Fibroblast of skin of scalp (primary cell): ENCODE results near the gene CDH6. TPM values are rescaled to one million over a fixed set of nuclear protein-coding genes. Genes with fewer than 3 reads are reported as not detected.

ENCODE experiments used
- DNase-seq: peaks from one replicate; pipeline ENCODE4 v3.0.0-alpha.2; 2013
- polyA plus RNA-seq, 2 experiments: library from polyadenylated mRNA; unstranded; fragments of 120-200 nt; gene quantifications; one replicate each; pipeline ENCODE4 v1.2.1, GENCODE V29; 2013; ENCODE audit not compliant: insufficient read length in 2 of 2

The CDH6 gene
- 2.9 TPM for polyA plus RNA-seq (2013, experiment 1 of 2; ENCODE audit: insufficient read length)
- 3.6 TPM for polyA plus RNA-seq (2013, experiment 2 of 2; ENCODE audit: insufficient read length)

DNA sequence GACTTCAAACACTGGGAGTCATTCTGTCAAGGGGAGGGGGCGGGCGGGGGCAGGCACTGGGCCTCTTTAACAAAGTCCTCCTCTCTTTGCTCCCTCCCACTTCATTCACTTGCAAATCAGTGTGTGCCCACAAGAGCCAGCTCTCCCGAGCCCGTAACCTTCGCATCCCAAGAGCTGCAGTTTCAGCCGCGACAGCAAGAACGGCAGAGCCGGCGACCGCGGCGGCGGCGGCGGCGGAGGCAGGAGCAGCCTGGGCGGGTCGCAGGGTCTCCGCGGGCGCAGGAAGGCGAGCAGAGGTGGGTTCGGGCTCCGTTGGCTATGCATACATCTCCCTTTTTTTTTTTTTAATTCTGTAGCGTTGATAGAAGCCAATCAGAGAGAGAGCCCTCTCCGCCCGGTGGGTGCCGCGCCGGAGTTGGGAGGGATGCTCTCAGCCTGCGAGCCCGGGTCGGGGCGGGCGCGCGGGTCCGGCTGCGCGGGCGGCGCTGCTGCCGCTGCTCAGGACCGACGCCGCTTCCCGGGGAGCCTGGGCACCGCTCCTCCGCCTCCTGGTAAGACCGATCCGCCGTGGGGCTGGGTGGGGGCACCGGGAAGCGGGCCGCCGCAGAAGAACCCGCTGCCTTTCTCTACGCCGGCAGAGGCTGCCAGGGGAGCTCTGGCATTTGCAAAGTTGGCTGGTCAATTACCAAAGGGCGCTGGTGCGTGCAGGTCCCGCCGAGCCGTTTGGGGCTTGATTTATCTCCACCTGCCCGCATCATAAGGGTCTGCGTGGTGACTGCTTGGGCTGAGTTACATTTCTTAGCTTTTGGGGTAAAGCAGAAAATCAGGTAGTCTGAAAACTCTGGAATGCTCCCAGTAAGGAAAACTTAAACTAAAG is at the start of gene CDH6:
CDH6 (plus strand) TSS at position 96 of the 877 bp plus-strand sequence. CDS start 73,788 bp downstream, outside the sequence.
- DNase-seq, result peak; percentile 49

DNA sequence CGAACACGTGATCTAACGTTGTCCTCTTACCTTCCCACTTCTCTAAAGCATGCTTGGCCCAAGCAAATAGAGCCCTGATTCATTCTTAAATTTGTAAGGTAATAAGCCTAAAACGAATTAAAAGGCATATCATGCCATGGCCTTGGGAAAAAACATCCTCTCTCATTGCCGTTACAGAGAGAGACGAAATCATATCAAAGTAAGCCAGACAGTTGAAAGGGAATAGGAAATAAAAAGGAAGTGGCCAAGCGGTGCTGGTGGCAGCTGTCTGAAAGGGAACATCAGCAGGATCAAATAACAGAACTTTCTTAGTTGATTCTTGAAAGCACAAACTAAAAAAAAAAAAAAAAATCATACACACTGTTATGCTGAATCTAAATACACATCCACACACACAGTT is 49.1 kb upstream of the CDH6 start:
- no peak for DNase-seq

DNA sequence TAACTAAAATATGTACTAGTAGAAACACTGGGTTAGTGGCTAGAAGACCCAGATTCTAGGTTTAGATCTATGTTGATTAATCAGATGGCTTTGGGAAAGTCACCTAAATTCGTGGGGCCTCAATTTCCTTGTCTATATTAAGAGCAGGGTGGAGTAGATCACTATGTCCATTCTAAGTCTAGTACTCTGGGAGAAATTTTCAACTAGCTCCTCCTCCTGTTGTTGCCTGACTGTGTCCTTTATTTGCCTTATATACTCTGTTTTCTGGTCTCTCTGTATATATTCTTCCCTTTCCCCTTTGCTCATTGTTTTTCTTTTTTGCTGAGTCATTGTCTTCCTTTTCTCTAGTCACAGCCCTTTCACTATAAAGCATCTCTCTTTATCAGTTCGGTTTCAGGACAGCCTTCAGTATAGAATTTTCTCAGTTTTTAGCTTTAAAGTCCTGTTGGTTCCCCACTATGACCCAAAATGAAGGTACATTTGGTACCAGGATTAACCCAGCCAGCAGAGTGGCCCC is 44.5 kb upstream of the CDH6 start:
- peak; percentile 27 for DNase-seq

DNA sequence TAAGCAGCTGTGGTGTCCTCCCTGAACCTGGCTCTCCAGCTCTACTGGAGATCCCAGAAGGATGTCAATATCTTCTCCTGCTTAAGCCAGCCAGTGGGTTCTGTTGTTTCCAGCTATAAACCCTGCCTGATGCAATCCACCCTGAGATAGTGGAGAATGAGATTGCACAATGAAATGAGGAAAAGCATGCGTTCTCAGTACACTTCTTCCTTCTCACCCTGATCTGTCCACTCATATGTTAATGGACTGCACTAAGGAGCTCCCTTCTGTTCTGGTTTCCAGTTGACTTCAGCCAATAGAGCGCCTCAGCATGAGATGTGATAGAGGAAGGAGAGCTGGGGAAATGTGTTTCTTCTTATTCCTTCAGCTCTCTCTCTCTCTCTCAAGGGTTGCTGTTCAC is 40.0 kb upstream of the CDH6 start:
- peak; percentile 29 for DNase-seq

DNA sequence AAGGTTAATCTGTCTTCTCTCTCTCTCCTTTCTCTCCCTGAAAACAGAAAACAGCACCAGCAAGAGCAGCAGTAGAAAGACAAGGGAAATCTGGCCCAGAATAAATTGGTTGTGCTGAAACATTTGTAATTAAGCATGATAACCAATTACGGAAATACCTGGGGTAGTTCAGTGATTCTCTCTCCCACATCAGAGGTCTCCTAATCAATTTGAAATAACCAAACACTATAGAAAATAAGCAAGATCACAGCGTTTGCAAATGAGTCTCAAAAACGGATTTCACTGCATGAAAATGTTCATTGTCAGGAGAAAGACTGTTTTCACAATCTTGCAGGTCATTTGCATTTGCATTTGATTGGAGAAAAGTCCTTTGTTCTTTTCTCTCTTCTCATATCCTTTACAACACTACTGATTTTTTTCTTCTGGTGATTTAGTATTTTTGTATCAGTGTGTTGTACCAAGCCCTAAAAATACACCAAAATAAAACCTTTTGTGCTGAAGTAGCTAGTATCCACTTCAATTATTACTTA is 36.8 kb upstream of the CDH6 start:
- DNase-seq, result no peak

DNA sequence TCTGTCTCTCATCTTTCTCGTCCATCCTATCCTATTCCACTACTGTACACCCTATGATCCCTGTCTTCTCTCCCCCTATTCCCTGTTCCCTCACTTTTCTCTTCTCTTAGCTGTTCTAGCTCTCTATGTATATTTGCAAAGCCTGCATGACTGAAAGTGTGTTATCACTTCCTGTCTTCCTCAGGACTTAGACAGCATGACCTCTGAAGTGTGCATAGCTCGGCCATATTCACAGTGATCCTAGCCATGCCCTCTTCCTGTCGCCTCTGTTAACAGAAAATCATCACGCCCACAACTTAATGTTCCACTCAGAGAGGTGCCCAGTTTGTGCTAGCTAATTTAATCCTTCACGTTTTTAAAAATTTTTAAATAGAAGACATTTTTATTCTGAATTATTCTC is 35.8 kb upstream of the CDH6 start:
- no peak for DNase-seq

DNA sequence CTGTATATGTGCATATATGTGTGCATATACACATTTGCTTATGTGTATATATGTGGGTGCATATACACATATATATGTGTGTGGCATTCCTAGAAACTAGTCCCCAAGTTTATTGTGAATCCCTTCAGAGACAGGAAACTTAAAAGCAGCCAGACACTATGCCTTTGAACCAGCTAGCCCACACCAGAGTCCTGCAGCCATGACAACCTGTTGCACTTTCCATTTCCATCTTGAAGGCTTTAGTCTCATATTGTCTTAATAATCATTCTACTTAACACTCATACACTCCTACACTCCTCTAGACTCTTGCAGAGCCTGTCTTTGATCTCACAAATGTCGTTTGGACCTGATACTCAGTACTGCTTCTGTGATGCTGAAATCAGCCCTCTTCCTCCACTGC is 34.8 kb upstream of the CDH6 start:
- DNase-seq, result no peak

DNA sequence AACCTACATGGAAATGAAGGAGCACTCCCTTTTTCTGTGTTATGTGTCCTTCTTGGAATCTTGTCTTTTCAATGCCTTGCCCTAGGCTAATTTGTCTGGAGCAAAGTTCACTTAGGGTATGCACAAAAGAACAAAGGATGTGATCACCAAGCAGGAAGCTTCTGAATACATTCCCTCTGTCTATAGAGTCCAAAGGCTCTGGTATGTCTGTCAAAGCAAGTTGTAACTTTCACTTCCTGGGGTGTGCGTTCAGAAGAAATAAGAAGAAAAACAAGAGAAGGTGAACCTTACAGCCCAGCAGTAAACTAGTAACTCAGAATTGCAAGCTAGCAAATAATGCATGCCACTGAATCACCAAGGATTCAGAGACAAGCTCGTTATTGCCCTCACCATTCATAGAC is 31.7 kb upstream of the CDH6 start:
- DNase-seq, result no peak

DNA sequence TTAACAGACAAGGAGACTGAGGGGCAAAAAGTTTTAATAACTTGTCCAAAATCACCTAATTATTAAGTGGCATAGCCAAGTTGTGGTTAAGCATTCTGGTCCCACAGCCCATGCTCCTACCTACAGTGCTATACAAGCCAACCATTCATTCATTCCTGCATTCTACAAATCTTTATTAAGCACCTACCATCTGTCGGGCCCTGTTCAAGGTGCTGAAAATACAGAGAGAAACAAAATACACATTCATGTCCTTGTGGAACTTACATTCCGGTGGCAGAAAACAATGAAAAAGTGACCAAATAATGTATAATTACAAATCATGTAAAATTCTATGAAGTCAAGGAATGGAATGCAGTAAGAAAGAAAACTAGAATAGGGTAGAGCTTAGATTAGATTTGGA is 27.8 kb upstream of the CDH6 start:
- DNase-seq, result no peak

DNA sequence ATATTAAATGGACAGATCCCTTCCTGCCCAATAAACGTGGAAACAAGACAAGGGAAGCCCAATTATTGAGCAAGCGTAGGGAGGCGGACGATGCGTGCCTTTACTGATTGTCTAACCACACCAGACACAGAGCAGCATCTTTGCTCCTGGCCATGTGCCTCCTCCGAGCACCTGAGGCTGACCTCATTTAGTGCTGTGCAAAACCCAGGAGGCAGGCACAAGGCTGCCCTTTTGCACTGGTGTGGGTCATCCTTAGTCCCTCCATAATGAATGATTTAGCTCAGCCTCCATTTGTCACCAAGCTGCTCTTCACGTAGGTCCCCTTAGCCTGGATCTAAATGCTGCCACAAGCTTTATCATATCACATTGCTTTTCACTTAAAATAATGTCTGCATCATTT is 24.1 kb upstream of the CDH6 start:
- no peak for DNase-seq

DNA sequence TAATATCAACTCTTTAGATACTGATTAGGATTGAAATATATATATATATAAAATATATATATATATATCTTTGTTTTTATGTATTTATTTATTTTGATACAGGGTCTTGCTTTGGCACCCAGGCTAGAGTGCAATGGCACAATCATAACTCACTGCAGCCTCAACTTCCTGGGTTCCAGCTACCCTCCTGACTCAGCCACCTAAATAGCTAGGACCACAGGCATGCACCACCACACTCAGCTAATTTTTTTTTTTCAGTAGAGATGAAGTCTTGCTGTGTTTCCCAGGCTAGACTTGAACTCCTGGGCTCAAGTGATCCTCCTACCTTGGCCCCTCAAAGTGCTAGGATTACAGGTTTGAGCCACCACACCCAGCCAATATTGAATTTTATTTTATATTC is 20.6 kb upstream of the CDH6 start:
- DNase-seq, result no peak

DNA sequence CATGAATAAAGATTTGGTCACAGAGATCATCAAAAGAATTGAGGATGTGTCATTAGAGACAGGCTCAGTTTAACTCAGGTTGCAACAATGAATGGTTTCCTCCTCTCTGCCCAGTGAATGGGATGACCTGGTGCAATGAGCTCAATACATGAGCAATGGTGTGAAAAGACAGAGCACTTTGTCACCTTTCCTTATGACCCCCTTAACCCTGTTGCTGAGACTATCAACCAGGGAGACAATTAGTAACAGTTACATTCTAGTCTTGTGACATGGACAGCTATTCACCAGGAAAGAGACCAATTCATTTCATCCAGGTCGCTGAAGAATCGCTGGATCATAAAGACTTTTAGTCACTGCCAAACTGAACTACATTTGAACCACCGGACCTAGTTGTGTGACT is 19.9 kb upstream of the CDH6 start:
- DNase-seq, result no peak

DNA sequence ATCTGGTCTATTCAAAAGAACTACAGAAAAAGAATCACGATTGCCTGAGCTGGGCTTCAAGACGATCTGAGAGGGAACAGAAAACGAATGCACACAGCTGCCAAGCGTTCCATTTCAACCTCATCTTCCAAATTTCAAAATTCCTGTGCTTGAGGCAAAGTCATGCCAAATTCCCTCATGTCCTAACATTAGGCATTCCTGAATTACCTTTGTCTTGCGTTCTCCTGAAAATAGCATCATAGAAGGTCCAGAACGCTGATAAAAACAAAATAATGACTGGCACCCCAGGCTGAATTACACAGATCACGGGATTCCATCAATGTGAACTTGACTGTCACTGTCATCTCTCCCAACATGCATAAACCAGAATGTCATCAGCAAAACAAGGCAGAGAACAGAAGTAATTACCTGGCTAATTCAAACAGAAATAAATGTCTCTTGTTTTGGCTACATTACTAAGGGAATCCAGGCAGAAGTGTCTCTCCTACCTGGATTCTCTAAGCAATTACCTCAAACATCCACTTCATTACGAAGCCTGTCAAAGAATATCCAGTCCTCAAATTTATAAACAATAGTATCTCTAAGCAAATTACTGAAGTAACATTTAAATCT is 12.0 kb upstream of the CDH6 start:
- DNase-seq, result no peak

DNA sequence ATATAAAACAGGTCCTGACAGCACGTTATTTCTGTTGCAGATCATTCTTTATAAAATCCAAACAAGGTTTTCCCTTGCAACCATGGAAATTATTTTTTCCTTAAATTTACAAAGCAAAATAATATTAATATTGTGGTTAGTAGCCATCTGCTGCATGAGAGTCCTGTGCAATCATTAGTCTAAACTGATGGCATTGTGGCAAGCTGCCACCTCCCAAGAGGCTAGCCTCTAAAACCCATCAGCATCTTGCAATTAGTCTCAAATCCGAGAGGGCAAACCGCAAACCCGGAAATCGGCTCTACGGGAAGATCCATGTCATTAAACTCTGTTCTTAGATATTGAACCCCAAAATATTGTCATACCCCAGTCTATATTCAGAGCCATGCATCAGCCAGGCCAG is 11.3 kb upstream of the CDH6 start:
- DNase-seq, result no peak

DNA sequence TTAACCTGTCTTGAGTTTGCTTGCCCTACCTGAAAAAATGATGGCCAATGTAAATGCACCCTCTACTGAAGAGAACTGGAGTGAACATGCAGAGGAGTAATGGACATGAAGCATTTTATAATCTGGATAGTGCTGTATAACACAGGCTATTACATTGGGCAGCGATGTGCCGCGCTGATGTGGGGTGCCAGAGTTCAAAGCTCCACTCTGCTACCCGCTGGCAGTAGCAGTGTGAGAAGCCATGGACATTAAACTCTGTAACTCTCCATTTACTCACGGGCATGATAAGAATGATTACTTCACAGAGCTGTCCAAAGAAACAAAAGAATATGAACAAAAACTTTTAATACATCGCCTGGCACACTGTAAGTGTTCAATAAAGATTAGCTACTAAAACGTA is 7.5 kb upstream of the CDH6 start:
- DNase-seq, result no peak

DNA sequence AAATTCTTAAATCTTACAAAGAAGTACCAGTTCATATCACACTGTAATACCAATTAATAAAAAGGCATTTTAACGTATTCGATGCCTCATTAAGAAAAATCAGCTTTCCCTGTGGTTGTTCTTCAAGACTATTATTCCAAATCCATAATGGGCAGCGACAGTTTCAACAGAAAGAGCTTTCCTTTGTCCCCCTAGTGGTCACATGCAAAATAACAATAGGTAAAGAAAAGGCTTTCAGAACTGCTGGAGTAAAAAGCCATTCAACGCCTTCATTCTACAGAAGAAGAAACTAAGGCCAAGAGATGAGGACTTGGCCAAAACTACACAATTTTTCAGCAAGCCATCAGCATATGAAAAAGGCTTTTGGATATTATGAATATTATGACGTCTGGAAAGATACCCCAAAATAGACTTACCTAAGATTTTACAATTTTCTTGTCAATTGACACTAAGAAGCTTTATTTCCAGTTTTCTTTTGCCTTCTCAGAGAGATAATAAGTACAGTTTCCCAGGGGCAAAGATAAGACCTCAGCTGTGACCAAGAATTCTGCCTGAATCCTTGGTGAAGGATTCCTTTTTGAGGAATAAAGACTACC is 6.7 kb upstream of the CDH6 start:
- peak; percentile 52 for DNase-seq

DNA sequence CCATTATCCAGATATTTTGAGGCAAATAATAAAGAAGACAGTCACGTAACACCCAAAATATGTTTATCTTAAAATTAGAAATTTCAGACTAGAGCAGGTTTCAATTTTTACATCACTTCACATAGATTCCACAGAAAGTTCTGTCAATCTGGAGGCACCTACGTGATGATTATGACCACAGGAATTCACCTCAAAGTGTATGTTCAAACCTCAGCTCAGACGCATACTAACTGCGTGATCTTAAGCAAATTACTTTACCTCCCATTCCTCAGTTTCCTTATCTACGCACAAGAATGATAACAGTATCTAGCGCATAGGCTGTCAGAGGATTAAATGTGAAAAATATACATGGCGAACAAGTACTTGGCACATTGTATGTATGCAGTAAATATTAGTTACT is 5.9 kb upstream of the CDH6 start:
- no peak for DNase-seq

DNA sequence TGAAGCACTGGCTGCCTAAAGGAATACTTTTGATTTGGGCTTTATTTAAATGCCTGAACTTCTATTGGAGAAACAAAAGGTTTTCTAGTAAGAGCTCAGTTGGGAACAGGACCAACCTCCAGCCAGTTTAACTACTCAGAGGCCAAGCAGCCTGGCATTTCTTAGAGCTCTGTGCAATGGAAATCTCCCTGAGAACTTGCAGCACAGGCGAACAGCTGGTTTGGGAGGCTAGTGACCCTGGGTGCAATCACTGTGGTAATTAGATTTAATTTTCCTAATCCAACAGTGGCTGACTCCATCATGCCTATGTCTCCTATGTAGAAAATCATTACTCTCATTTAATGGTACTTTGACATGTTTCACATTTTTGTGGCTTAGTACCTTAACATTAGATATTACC is 1.0 kb upstream of the CDH6 start:
- no peak for DNase-seq

DNA sequence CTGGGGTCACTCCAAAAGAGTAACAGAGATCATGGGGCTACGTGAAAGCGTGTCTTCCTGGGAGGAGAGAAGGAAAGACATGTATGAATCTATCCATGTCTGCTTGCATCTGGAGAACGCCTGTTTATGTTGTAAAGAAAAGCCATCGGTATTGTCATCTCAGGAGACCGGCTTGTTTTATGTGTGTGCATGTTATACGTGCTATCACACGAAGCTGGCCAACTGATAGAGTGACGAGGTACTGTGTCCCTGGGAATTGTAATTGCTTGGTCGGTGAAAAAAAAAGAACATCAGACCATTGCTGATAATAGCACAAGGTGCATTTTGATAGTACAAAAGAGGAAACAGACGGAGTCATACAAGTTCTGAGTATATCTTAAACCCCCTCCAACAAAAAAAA is 370 bp upstream of the CDH6 start:
- no peak for DNase-seq

DNA sequence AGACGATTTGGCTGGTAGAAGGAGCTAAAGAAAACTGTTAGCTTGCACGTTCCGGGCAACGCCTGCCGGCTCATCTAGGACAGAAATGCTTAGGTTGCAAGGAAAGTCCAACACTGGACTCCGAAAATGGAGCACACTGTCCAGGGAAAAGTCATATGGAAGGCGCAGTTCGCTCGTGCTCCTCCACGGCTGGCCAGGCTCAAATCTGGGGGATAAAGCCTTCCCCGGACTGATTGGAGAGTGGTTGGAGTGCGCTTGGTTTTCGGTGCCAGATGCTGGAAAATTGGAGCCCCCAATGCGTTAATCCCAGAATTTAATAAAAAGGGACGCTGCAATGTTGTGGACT is 955 bp downstream of the CDH6 start:
- DNase-seq, result no peak

DNA sequence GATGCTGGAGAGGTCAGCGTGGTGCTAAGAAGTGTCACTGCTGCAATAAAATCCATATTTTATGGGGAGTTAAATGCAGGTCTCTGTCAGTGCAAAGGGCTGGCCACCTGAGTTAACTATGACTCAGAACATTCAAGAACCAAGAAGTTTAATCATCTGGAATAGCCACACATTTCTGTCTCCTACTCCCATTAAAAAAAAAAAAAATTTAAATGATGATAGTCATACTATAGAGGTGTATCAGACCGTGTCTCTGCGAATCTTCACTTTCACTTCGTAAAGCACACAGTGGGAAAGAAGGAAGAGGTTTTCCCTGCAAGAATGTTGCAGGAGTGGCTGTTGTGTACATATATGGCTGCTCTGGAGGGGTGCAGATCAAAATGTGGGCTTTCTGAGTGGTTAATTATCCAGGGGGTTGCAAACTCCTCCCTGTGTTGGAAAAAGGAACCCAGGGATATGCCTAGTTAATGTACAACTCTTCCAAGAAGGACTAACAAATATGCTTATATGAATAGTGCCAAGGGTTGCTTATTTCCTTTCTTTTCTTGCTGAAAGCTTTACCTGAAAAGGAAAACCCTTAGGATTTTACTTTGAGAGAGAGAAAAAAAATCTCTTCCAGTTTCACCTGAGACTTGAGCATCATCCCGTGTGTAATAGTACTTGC is 1.5 kb downstream of the CDH6 start:
- no peak for DNase-seq

DNA sequence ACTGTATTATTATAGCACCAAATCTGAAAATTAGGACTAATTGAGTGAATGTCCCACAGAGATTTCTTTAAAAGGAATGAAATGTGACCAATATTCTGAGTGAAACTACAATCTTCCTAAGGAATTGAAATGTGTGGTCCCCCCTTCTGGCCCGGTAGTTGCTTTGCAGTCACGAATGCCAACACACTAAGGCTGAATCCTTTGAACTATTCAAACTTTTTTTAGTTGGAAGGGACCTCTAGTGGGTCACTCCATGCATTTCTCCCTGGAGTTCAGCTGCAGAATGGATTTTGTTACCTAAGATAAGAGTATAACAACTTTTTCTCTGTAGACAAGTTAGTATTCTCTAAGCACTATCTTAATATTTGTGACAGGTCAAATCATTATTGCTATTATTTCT is 2.8 kb downstream of the CDH6 start:
- DNase-seq, result peak; percentile 35

DNA sequence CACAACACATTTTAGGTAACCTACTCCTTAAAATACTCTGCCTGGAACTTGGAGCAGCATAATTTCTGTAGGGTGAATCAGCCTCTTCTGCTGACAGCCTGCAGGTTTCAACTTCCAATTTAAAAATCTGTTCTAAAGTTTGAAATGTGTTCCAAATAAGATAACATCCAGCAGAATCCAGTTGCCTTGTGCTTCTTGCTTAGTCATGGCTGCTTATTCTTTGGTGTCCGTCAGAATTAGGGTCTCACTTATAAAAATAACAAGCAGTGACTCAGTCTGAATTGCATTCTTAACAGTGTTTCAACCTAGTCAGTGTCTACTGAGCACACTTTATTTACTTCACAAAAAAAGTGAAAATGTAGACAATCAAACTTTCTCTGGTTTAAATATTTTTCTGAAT is 3.7 kb downstream of the CDH6 start:
- peak; percentile 49 for DNase-seq
